NCI-H2081 treated with DMSO at 0.1 percent for 48 hours (cell line): Measurements from ENCODE around the gene ZNF783.
"Not testable (repeated sequence)": the region's sequence is repeated elsewhere in the genome, so short reads cannot be mapped to it uniquely, and the experiment has no call there.

Source experiments
- DNase-seq: peaks from one replicate; lab custom pipeline; 2025; lab: John Stamatoyannopoulos, UW

ZNF783 gene

GRCh38 chr7:149261829-149262617, at the start of gene ZNF783:
Gene ZNF783, plus strand, starts transcription at chr7:149262196. Its CDS starts 138 bp downstream, at chr7:149262334.
- DNase-seq: peak; percentile 13

DNA sequence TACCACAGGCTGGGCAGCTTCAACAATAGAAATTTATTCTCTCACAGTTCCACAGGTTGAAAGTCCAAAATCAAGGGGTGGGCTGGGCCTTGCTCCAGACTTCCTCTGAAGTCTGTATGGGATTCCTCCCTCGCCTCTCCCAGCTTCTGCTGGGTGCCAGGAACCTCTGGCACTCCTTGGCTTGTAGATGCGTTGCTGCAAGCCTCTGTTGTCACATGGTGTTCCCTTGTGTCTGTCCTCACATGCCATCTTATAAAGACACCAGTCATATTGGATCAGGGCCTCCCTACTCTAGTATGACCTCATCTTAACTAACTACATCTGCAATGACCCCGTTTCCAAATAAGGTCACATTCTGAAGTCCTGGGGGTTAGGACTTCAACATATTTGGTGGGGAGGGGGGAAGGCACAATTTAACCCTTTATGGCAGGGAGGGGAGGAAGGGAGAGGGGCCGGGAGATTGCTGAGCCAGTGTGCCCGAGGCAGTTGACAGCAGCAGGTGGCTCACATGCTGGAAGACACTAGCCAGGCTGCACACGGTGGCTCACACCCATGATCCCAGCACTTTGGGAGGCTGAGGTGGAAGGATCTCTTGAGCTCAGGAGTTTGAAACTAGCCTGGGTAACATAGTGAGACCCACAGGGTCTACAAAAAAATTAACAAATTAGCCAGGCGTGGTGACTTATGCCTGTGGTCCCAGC, 47.8 kb upstream of the ZNF783 start:
- DNase-seq: no peak

DNA sequence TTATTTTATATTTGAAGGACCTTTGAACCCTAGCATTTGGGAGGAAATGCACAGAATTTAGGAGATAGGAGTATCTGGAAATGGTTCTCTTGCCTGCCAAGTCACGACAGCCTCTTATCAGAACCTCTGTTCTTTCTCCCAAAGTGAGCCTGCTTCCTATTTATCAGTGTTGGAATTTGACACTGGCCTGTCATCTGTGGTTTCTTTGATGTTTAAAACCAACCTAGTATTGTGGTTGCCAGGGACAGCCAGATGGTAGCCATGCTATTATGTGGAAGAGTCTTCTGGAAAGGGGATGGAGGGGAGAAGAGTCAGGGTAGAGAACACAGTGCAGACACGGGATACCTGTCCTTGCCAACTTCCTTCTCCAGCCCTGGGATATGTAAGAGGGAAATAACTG, 45.6 kb upstream of the ZNF783 start:
- no peak for DNase-seq

DNA sequence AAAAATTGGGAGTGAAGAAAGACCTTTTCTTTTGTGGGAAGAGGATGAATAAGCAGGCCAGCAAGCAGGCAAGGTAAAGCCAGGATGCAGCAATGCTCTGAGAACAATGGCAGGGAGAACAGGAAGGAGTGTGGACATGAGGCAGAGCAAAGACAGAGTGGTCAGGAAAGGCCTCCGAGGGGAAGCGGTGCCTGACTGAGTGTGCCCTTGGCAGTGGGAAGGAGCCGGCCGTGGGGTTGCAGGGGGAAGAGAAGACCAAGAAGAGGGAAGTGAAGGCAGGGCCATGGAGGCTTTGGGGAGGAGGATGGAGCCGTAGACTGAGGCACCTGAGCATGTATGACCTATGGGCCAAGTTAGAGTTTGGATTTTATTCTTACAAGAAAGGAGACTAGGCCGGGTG, 44.4 kb upstream of the ZNF783 start:
- DNase-seq: no peak

GRCh38 chr7:149218469-149219420, 43.3 kb upstream of the ZNF783 start:
- DNase-seq: no peak

DNA sequence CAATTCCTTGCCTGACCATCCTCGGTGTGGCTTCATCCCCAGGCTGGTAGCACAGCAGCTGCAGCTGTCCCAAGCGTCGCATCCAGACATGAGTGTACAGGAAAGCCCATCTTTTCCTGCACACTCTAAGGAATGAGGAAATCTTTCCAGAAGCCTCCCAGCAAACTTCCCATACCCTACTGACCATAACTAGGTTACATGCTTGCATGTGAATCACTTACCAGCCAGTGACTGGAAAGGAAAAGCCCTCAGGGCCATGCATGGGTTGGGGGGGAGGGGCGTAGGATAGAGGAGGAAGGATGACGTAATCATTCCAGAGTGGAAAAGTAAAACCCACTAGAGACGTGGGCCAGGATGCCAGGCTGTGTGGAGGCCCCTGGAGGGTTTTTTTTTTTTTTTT, 41.5 kb upstream of the ZNF783 start:
- no peak for DNase-seq

- DNase-seq: no peak
Observed at GRCh38 chr7:149223176-149223575, 38.8 kb upstream of the ZNF783 start.

DNA sequence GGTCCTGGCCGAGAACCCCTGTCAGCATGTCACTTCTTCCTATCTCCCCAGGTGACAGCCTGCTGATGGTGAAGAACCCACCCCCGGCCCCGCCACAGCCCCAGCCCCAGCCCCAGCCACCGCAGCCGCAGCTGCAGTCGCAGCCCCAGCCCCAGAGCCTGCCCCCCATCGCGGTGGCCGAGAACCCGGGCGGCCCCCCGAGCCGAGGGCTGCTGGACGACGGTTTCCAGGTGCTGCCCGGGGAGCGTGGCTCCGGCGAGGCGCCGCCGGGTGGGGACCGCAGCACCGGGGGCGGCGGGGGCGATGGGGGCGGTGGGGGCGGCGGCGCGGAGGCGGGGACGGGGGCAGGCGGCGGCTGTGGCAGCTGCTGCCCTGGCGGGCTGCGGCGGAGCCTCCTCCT, 38.2 kb upstream of the ZNF783 start:
- no peak for DNase-seq

DNA sequence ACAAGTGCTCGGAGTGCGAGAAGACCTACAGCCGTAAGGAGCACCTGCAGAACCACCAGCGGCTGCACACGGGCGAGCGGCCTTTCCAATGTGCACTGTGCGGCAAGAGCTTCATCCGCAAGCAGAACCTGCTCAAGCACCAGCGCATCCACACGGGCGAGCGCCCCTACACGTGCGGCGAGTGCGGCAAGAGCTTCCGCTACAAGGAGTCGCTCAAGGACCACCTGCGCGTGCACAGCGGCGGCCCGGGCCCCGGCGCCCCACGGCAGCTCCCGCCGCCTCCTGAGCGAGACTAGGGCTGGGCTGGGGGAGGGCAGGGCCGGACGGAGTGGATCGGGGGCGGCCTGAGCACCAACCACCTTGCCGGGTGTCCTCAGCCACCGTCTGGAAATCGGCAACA, 37.6 kb upstream of the ZNF783 start:
- no peak for DNase-seq

DNA sequence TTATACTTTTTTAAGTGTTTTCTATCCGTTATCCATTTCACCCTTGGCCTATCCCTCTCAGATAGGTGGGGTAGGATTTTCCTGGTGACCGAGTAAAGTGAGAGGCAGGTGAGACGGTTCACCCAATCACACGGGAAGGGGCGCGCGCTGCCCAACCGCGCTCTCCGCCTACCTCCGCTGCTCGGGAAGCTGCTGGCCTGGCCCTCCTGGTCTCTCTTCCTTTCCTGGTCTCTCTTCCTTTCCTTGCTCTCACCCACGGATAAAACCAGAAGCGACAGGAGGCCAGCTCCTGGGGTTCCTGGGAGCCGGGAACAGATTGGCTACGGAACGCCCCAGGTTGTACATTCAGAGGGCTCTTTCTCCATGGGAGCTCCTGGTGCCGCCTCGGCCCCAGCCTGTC, 36.9 kb upstream of the ZNF783 start:
- DNase-seq: no peak

DNA sequence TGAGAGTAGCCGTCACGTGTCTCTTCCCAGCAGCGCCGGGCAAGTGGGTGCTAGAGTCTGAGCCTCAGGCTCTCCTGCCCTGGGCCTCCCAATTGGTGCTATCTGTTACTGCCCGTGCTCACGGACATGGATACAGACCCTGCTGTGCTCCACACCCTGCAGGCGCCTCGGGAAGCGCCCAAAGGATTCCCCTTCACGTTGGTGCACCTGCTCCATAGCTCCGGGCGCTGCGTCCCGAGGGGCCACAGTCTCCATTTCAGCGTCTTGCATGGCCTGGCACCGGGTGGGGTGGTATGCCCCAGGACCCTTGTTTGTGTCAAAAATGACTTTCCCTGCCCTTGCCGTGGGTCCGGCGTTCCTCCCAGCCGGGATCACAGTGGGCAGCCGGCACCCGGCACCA, 36.3 kb upstream of the ZNF783 start:
- no peak for DNase-seq

DNA sequence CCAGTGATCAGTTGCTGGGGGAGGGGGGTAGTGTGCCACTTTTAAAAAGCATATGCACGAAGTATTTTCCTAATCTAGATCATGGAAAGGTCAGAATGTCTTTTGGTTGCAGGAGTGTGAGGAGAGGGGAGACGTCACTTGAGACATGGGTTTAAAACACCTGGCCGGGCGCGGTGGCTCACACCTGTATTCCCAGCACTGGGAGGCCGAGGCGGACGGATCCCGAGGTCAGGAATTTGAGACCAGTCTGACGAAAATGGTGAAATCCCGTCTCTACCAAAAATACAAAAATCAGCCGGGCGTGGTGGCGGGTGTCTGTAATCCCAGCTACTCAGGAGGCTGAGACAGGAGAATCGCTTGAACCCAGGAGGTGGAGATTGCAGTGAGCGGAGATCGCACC, 35.6 kb upstream of the ZNF783 start:
- not testable (repeated sequence) for DNase-seq

DNA sequence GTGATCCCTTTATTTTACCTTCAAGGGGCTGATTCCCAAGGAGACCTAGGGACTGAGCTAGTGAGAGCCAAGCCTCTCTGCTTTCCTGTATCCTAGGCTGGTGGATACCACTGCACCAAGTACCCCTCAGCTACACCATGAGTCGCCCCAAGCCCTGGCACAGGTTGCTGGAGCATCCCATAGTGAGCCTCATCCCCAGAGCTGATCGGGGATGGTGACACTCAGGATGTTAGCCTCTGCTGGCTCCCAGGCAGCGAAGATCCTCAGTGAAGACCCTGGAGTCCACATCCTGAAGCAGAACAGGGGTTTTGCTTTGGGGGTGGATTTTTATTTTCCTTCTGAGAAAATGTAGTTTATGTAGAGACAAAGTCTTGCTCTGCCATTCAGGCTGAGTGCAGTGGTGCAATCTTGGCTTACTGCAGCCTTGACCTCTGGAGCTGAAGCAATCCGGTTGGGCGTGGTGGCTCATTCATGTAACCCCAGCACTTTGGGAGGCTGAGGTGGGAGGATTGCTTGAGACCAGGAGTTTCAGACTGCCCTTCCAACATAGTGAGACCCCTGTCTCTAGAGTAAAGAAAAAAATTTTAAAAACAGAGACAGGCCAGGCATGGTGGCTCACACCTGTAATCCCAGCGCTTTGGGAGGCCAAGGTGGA, 35.0 kb upstream of the ZNF783 start:
- DNase-seq: no peak

DNA sequence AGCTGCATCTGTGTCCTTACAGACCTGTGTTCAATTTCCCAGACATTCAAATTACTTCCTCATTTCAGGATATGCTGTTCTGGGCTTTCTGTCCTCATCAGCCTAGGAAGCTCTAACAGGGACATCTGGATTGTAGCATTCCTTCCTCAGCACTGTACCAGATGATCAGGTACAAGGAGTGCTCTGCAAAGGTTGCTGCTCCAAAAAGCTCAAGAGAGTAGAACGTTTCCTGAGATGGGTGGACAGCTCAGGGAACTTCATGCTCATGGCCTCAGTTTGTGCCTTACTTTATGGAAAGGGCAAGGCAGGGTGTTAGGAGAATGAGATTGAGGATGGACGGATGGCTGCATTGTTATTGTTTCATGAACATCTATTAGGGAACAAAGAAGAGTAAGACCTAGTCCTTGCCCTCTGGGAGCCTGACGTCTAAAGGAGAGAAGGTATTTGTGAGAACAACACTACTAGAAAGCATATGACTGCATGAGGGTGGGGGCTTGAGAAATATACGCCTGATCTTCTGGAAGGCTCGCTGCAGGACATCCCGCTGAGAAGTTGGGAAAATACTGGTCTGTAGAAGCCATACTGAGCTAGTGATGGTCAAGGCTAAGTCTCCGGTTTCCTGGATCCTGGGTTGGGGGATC, 33.0 kb upstream of the ZNF783 start:
- no peak for DNase-seq

DNA sequence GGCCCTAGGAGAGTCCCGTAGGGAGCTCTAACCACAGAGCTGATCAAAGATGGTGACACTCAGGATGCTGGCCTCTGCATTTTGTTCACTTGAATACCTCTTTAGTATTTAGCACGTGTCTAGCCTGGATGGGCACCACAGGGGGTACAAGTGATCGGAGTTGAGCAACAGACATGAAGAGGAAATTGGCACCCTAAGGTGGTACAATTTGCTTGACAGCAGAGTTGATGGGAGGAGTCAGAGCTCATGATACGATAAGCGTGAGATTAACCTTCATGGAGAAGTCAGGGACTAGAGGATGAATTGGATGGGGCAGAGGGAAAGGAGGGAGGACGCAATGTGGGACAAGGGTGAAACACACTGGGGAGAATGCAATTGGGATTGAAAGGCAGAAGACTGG, 32.5 kb upstream of the ZNF783 start:
- no peak for DNase-seq

DNA sequence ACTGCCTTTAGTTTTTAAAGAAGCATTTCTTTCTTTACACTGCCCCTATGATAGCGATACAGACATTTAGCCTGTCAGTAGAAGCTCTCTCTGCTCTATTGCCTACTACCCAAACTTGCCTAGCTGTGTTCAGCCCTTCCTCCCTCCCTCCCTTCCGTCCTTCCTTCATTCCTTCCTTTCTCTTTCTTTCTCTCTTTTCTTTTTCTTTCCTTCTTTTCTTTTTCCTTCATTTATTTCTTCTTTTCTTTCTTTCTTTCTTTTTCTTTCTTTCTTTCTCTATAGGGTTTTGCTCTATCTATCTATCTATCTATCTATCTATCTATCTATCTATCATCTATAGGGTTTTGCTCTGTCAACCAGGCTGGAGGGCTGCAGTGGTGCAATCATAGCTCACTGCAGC, 29.6 kb upstream of the ZNF783 start:
- no peak for DNase-seq

DNA sequence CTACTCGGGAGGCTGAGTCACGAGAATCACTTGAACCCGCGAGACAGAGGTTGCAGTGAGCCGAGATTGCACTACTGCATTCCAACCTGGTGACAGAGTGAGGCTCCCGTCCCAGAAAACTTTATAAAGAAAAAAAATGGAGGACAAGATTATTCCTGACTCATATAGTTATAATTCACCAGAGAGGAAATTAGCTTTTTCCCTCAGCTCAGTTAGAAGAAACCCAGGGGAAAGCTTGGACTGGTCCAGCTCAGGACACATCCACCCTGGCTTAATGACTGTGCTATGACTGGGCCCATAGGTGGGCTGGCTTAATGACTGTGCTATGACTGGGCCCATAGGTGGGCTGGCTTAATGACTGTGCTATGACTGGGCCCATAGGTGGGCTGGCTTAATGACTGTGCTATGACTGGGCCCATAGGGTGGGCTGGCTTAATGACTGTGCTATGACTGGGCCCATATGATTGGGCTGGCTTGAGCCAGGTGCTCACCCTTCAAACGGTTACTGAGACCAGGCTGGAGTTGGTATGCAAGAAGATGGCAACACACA, 28.3 kb upstream of the ZNF783 start:
- not testable (repeated sequence) for DNase-seq

DNA sequence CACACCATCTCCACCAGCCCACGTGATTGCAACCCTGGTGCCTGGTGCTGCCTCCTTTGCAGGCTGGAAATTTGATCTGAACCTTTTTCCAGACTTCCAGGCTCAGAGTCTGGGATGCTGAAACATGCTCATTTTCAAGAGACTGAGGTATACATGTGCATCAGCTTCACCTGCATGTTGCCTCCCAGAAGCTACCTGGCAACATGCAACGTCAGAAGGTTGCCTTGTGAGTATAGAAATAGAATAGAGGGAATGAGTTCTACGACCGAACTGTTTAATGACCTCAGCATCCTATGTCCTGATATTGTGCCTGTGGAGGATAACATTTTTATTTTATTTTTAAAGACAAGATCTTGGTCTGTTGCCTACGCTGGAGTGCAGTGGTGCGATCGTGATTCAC, 24.5 kb upstream of the ZNF783 start:
- no peak for DNase-seq

- DNase-seq: no peak
Observed at GRCh38 chr7:149238051-149238450, 23.9 kb upstream of the ZNF783 start.

DNA sequence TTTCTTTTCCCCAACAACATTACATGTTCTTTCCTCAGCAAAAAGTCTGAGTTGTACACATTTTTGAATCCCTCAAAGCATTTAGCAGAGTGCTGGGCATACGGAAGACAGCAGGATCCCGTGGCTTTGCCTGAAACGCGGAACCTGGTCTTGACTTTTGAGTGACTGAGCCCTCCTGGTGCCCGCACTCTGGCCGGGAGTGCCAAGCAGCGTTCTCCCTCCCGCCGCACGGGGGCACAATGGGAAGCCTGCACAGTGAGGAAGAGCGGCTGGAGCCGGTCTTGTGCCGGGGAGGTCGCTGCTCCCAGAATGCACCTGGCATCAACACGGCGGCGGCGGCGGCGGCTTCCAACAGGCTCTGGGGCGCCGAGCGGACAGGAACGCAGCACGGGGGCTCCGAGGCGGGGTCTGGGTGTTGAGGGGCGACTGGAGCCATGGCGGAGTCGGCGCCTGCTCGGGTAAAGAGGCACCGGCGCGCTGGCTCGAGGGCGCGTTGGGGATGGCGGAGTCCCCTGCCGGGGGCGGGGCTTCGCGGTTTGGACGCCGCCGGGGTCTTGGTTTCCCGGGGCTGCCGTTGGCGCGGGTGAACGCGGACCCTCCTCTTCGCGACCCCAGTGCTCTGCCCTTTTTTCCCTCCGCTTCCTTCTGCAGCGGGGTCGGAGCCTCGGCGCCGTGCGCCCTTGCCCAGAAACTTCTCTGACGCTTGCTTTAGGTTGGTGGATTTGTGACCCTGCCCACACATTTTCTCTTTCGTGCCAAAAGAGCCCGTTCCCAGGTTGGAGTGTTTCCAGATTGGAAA, 22.5 kb upstream of the ZNF783 start, which contains the start of gene ZNF212:
Gene ZNF212 (plus strand): TSS at position 307 of the 799 bp plus-strand sequence. CDS start 128 bp downstream, at position 435.
- DNase-seq: peak; percentile 47
